VCaP (cell line): ENCODE results near the gene ACLY.
A peak's percentile ranks its signal among the peaks of the same experiment; 100 is the strongest.

Experiments used
- H3K27ac ChIP-seq: fragments of 450-650 bp; 2 replicates; pipeline ENCODE4 v1.5.1; 2017
- CTCF ChIP-seq: fragments of 450-650 bp; conservative IDR thresholded peaks from 2 replicates; pipeline ENCODE4 v1.5.1; 2017; ENCODE audit warnings: mild to moderate bottlenecking, moderate library complexity

ACLY gene

GRCh38 chr17:41873559-41874292, 45.0 kb downstream of the ACLY start:
- no peak overlapping the region for H3K27ac ChIP-seq
- TF ChIP-seq CTCF: no peak

- H3K27ac ChIP-seq: no peak overlapping the region
- no peak for TF ChIP-seq CTCF
Observed at GRCh38 chr17:41871789-41872188, 47.0 kb downstream of the ACLY start.

GRCh38 chr17:41870627-41871026, 48.1 kb downstream of the ACLY start:
- H3K27ac ChIP-seq: no peak overlapping the region
- TF ChIP-seq CTCF: no peak

GRCh38 chr17:41870097-41870496, 48.7 kb downstream of the ACLY start:
- no peak for TF ChIP-seq CTCF
- H3K27ac ChIP-seq: peak overlapping the region; percentile 10; the same call in 1 of the 2 replicates

GRCh38 chr17:41869426-41869825, 49.3 kb downstream of the ACLY start:
- H3K27ac ChIP-seq: peak overlapping the region; percentile 10; the same call in 1 of the 2 replicates
- TF ChIP-seq CTCF: no peak

GRCh38 chr17:41868568-41868967, 50.2 kb downstream of the ACLY start:
- TF ChIP-seq CTCF: no peak
- no peak overlapping the region for H3K27ac ChIP-seq

- peak overlapping the region; percentile 86 for H3K27ac ChIP-seq
- no peak for TF ChIP-seq CTCF
Observed at GRCh38 chr17:41865596-41865893, 53.2 kb downstream of the ACLY start.
